NOMO-1 treated with DMSO at 0.1 percent for 48 hours (cell line): ENCODE data around the gene PATE3.

ENCODE experiments used
- DNase-seq: peaks from one replicate; lab custom pipeline; 2025; ENCODE audit not compliant: unreplicated experiment; lab: John Stamatoyannopoulos, UW

The PATE3 gene

GRCh38 chr11:125787827-125788226 is at the start of gene PATE3:
PATE3 (plus strand) TSS chr11:125788127; CDS start chr11:125788152, 25 bp downstream.
- no peak for DNase-seq

- DNase-seq: no peak
Observed at GRCh38 chr11:125740617-125741016, 47.3 kb upstream of the PATE3 start.

- DNase-seq: no peak
Observed at GRCh38 chr11:125743681-125744080, 44.2 kb upstream of the PATE3 start.

- no peak for DNase-seq
Observed at GRCh38 chr11:125745979-125746378, 41.9 kb upstream of the PATE3 start, which contains the start of gene PATE1. PATE1 (plus strand) TSS chr11:125746279; CDS start chr11:125746305, 26 bp downstream.

GRCh38 chr11:125750629-125751028 is 37.3 kb upstream of the PATE3 start:
- DNase-seq: no peak

- DNase-seq: no peak
Observed at GRCh38 chr11:125756050-125756449, 31.9 kb upstream of the PATE3 start.

- DNase-seq: no peak
Observed at GRCh38 chr11:125762445-125762844, 25.5 kb upstream of the PATE3 start.

GRCh38 chr11:125763483-125763882 is 24.4 kb upstream of the PATE3 start:
- no peak for DNase-seq

- DNase-seq: no peak
Observed at GRCh38 chr11:125766251-125766650, 21.7 kb upstream of the PATE3 start.

GRCh38 chr11:125768336-125769046 is 19.4 kb upstream of the PATE3 start:
- DNase-seq: no peak

- no peak for DNase-seq
Observed at GRCh38 chr11:125770583-125770982, 17.3 kb upstream of the PATE3 start.

GRCh38 chr11:125772834-125773505 is 15.0 kb upstream of the PATE3 start:
- DNase-seq: no peak

GRCh38 chr11:125773516-125773915 is 14.4 kb upstream of the PATE3 start:
- no peak for DNase-seq

- DNase-seq: no peak
Observed at GRCh38 chr11:125777309-125777708, 10.6 kb upstream of the PATE3 start.

- DNase-seq: no peak
Observed at GRCh38 chr11:125778728-125779127, 9.2 kb upstream of the PATE3 start, which contains the start of gene PATE2. PATE2 (minus strand) TSS chr11:125778828; CDS start chr11:125778773, 55 bp downstream.

- DNase-seq: no peak
Observed at GRCh38 chr11:125784678-125785077, 3.2 kb upstream of the PATE3 start.

- no peak for DNase-seq
Observed at GRCh38 chr11:125790825-125791224, 2.9 kb downstream of the PATE3 start.

GRCh38 chr11:125797641-125798040 is 9.7 kb downstream of the PATE3 start:
- no peak for DNase-seq

- DNase-seq: no peak
Observed at GRCh38 chr11:125799808-125800207, 11.9 kb downstream of the PATE3 start.

- no peak for DNase-seq
Observed at GRCh38 chr11:125802387-125802786, 14.5 kb downstream of the PATE3 start.

- DNase-seq: no peak
Observed at GRCh38 chr11:125807909-125808308, 20.0 kb downstream of the PATE3 start.

- no peak for DNase-seq
Observed at GRCh38 chr11:125833016-125833415, 45.1 kb downstream of the PATE3 start, which contains the start of gene PATE4. PATE4 (plus strand) TSS chr11:125833316; CDS start chr11:125833360, 44 bp downstream.
